K562 (cell line): ENCODE measurements around the gene KLHDC10. TPM values are rescaled to one million over a fixed set of nuclear protein-coding genes. Genes with fewer than 3 reads are reported as not detected.

Experiments used
- DNMT1 ChIP-seq: fragments of 450-650 bp; IDR thresholded peaks from 2 replicates; pipeline ENCODE4 v1.6.1; 2016; ENCODE audit warnings: antibody characterized with exemption, mild to moderate bottlenecking
- IRF2 ChIP-seq: sonication (generic); formaldehyde crosslinking; IDR thresholded peaks from 2 replicates; pipeline ENCODE4 v1.8.1; 2022; ENCODE audit warnings: mild to moderate bottlenecking, missing genetic modification reagents
- KDM2B ChIP-seq: fragments of 250-450 bp; sonication (Bioruptor Pico); IDR thresholded peaks from 2 replicates; pipeline ENCODE4 v1.8.0; 2021; ENCODE audit warnings: mild to moderate bottlenecking, moderate library complexity
- MAZ ChIP-seq, 2 experiments: fragments of 450-650 bp in 1 of 2; sonication (generic) in 1 of 2; formaldehyde crosslinking; IDR thresholded peaks in 1 of 2; conservative IDR thresholded peaks in 1 of 2; 2 replicates each; pipeline versions ENCODE4 v1.4.0 to v1.5.0; 2020; ENCODE audit warnings: mild to moderate bottlenecking in 1 of 2, missing genetic modification reagents in 1 of 2
- MLX ChIP-seq, 2 experiments: fragments of 450-650 bp in 1 of 2; sonication (generic) in 1 of 2; formaldehyde crosslinking; conservative IDR thresholded peaks; 2 replicates each; pipeline versions ENCODE4 v1.4.0 to v1.8.1; 2020 to 2022; ENCODE audit warnings: mild to moderate bottlenecking in 1 of 2, missing genetic modification reagents in 1 of 2
- PHB2 ChIP-seq: fragments of 450-650 bp; IDR thresholded peaks from 2 replicates; pipeline ENCODE4 v1.6.1; 2017; ENCODE audit warnings: low read depth
- PPARD ChIP-seq: fragments of 250-450 bp; sonication (Bioruptor Pico); IDR thresholded peaks from 2 replicates; pipeline ENCODE4 v1.8.0; 2022; ENCODE audit warnings: inconsistent platforms, mild to moderate bottlenecking, moderate library complexity
- SAFB2 ChIP-seq: fragments of 200-400 bp; formaldehyde crosslinking; IDR thresholded peaks from 2 replicates; pipeline ENCODE4 v1.6.1; 2018; ENCODE audit warnings: borderline replicate concordance, low read length, low read depth, moderate library complexity; ENCODE audit not compliant: severe bottlenecking
- TRIM25 ChIP-seq: fragments of 450-650 bp; IDR thresholded peaks from 2 replicates; pipeline ENCODE4 v1.7.0; 2016; ENCODE audit warnings: borderline replicate concordance
- TRIM28 ChIP-seq: fragments of 450-650 bp; IDR thresholded peaks from 2 replicates; pipeline ENCODE4 v1.6.1; 2017
- ZBTB12 ChIP-seq: fragments of 250-450 bp; sonication (Bioruptor Pico); IDR thresholded peaks from 2 replicates; pipeline ENCODE4 v1.4.0; 2020
- ZBTB2 ChIP-seq: fragments of 450-650 bp; IDR thresholded peaks from 2 replicates; pipeline ENCODE4 v1.6.1; 2016; ENCODE audit warnings: antibody characterized with exemption
- ZFP1 ChIP-seq: fragments of 450-650 bp; formaldehyde crosslinking; IDR thresholded peaks from 2 replicates; pipeline ENCODE4 v1.4.0; 2020; ENCODE audit warnings: mild to moderate bottlenecking, mixed read lengths
- ZNF175 ChIP-seq: fragments of 200-800 bp; sonication (Bioruptor generic); IDR thresholded peaks from 2 replicates; pipeline ENCODE4 v1.6.1; 2016; ENCODE audit warnings: low read depth, mild to moderate bottlenecking, missing genetic modification characterization, missing compliant biosample characterization
- ZNF217 ChIP-seq: sonication (generic); formaldehyde crosslinking; IDR thresholded peaks from 2 replicates; pipeline ENCODE4 v1.8.0; 2022; ENCODE audit warnings: mild to moderate bottlenecking, missing genetic modification reagents
- ZNF41 ChIP-seq: fragments of 250-450 bp; sonication (Bioruptor Pico); conservative IDR thresholded peaks from 2 replicates; pipeline ENCODE4 v1.4.0; 2020; ENCODE audit warnings: mild to moderate bottlenecking
- ZNF583 ChIP-seq: fragments of 250-450 bp; sonication (Bioruptor Pico); IDR thresholded peaks from 2 replicates; pipeline ENCODE4 v1.4.0; 2020
- ZNF695 ChIP-seq: fragments of 450-650 bp; formaldehyde crosslinking; IDR thresholded peaks from 2 replicates; pipeline ENCODE4 v1.4.0; 2020; ENCODE audit warnings: mild to moderate bottlenecking, moderate library complexity
- ZNF740 ChIP-seq, 3 experiments: fragments of 200-800 bp in 1 of 3; sonication (Bioruptor generic) in 1 of 3; sonication (generic) in 1 of 3; formaldehyde crosslinking in 1 of 3; IDR thresholded peaks; 2 replicates each; pipeline versions ENCODE4 v1.6.1 to v1.8.0; 2016 to 2022; ENCODE audit warnings: mild to moderate bottlenecking in 2 of 3, missing compliant biosample characterization in 2 of 3, missing genetic modification characterization in 2 of 3, missing genetic modification reagents in 1 of 3
- polyA plus RNA-seq, 8 experiments: library from polyadenylated mRNA; depleted of rRNA in 4 of 8; stranded (reverse) in 5 of 8; unstranded in 3 of 8; fragments of >200 nt; fragmentation: Nextera tagmentation in 2 of 8; fragmentation: Illumina TruSeq in 1 of 8; extraction: Ambion mirVana in 2 of 8; extraction: Trizol in 1 of 8; gene quantifications; 2 replicates each; pipeline versions ENCODE4 v1.2.1 to v1.2.3, GENCODE V29; 2011 to 2014; ENCODE audit warnings: inconsistent platforms in 1 of 8, missing spikeins in 1 of 8
- total RNA-seq, 7 experiments: library from RNA; depleted of rRNA in 6 of 7; stranded (reverse); fragments of >200 nt in 6 of 7; fragmentation: Illumina TruSeq in 2 of 7; extraction: Trizol in 2 of 7; gene quantifications; 2 replicates each; pipeline versions ENCODE4 v1.2.1 to v1.2.3, GENCODE V29; 2011 to 2021; ENCODE audit warnings: low replicate concordance in 1 of 7

The KLHDC10 gene
- total and polyA plus RNA-seq, 9 of the 15 experiments (the other 6 are each of a cell fraction or from before 2014, with no cell fraction given): 9.8 to 80.5 (median 31.4) TPM

GRCh38 chr7:130069978-130070860 lies at the start of gene KLHDC10 (continued):
- TF ChIP-seq SAFB2: no peak
- no peak for TF ChIP-seq ZBTB12
- peak; percentile 83 to 88; a peak in 3 of 4 replicates for TF ChIP-seq MAZ (CRISPR knock-in tag; conservative IDR thresholded peaks at IDR 0.05 in 1 of 2, IDR thresholded peaks at IDR 0.05 in 1 of 2)
- no peak for TF ChIP-seq IRF2 (CRISPR knock-in tag)
- TF ChIP-seq DNMT1: 0 out of 2 replicates have a peak, but pooled peaks have one; percentile 40
- TF ChIP-seq ZNF740 (CRISPR knock-in tag; IDR thresholded peaks at IDR 0.05): peak; percentile 90
- peak in 1 of 2 experiments; percentile 91; a peak in 2 of 4 replicates for TF ChIP-seq ZNF740 (tag; IDR thresholded peaks at IDR 0.05)
- TF ChIP-seq ZNF583 (CRISPR knock-in tag): no peak
- peak; percentile 43; the same call in 1 of the 2 replicates for TF ChIP-seq ZNF41
- TF ChIP-seq PPARD (CRISPR knock-in tag): no peak
- TF ChIP-seq KDM2B (CRISPR knock-in tag): no peak
- no peak for TF ChIP-seq MLX (CRISPR knock-in tag; conservative IDR thresholded peaks at IDR 0.05)
- TF ChIP-seq TRIM25: no peak
- peak; percentile 81; the same call in 1 of the 2 replicates for TF ChIP-seq TRIM28
- no peak for TF ChIP-seq ZNF217 (CRISPR knock-in tag)
- TF ChIP-seq ZNF695 (CRISPR knock-in tag): no peak
- peak; percentile 30; the same call in 1 of the 2 replicates for TF ChIP-seq ZBTB2
- TF ChIP-seq PHB2: no peak
- no peak for TF ChIP-seq ZFP1 (CRISPR knock-in tag)
- no peak for TF ChIP-seq ZNF175 (CRISPR knock-in tag)
